Measurements from ENCODE around the gene DDX39A.

DDX39A gene

GRCh38 chr19:14371301-14371821 lies 47.8 kb downstream of the DDX39A start:
- no peak for DNase-seq (ENCODE audit: low read depth)
- TF ChIP-seq CTCF (IDR thresholded peaks at IDR 0.05; ENCODE audit: control insufficient read depth, insufficient read depth, low read depth, low read length, missing control alignments) = no peak

GRCh38 chr19:14370940-14371280 lies 48.2 kb downstream of the DDX39A start:
- no peak for DNase-seq (ENCODE audit: low read depth)
- H3K4me3 ChIP-seq (ENCODE audit: control insufficient read depth, low read depth, low read length) = no peak overlapping the region
- no peak for TF ChIP-seq CTCF (IDR thresholded peaks at IDR 0.05; ENCODE audit: control insufficient read depth, insufficient read depth, low read depth, low read length, missing control alignments)

More at GRCh38 chr19:14371301-14371821, 47.8 kb downstream of the DDX39A start:
- no peak overlapping the region for H3K4me3 ChIP-seq (ENCODE audit: control insufficient read depth, low read depth, low read length)

- no peak for TF ChIP-seq CTCF (IDR thresholded peaks at IDR 0.05; ENCODE audit: control insufficient read depth, insufficient read depth, low read depth, low read length, missing control alignments)
- no peak for DNase-seq (ENCODE audit: low read depth)
- H3K4me3 ChIP-seq (ENCODE audit: control insufficient read depth, low read depth, low read length) = no peak overlapping the region
Measured at GRCh38 chr19:14370169-14370939, 48.8 kb downstream of the DDX39A start.

GRCh38 chr19:14369399-14370168 lies 49.6 kb downstream of the DDX39A start:
- H3K4me3 ChIP-seq (ENCODE audit: control insufficient read depth, low read depth, low read length) = no peak overlapping the region
- no peak for TF ChIP-seq CTCF (IDR thresholded peaks at IDR 0.05; ENCODE audit: control insufficient read depth, insufficient read depth, low read depth, low read length, missing control alignments)
- DNase-seq (ENCODE audit: low read depth) = no peak

- TF ChIP-seq CTCF (IDR thresholded peaks at IDR 0.05; ENCODE audit: control insufficient read depth, insufficient read depth, low read depth, low read length, missing control alignments) = no peak
- H3K4me3 ChIP-seq (ENCODE audit: control insufficient read depth, low read depth, low read length) = no peak overlapping the region
- no peak for DNase-seq (ENCODE audit: low read depth)
Measured at GRCh38 chr19:14368011-14368513, 51.1 kb downstream of the DDX39A start.

GRCh38 chr19:14367016-14367415 lies 52.1 kb downstream of the DDX39A start:
- H3K4me3 ChIP-seq (ENCODE audit: control insufficient read depth, low read depth, low read length) = no peak overlapping the region
- DNase-seq (ENCODE audit: low read depth) = no peak
- no peak for TF ChIP-seq CTCF (IDR thresholded peaks at IDR 0.05; ENCODE audit: control insufficient read depth, insufficient read depth, low read depth, low read length, missing control alignments)
